ENCODE results near the gene OBP2B. TPM values are rescaled to one million over a fixed set of nuclear protein-coding genes. Genes with fewer than 3 reads are reported as not detected.
A peak's percentile ranks its signal among the peaks of the same experiment; 100 is the strongest.

The OBP2B gene
- total RNA-seq, 6 donors from 2014 or later, result not detected

DNA sequence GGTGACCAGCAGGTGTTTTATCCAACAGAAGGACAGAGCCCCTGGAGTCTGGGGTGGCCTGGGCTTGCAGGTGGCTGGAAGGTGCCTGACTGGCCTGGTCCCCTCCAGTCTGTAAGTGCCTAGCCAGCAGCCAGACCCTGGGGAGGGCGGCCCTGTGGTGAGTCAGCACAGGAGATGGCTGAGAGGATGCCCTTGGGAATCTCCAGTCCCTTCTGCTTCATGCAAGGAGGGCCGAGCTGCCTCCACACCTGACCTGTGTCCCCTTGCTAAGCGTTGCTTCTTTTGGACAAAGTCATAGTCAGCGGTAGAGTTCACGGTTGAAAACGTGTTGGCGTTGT lies 20.2 kb downstream of the OBP2B start:
- Histone ChIP-seq H3K27ac (no peak overlapping the region), H3K4me1 (peaks cover 0 to 7% (median 4%) of the 10 kb centered on the region in 4 donors), H3K27me3 (no peaks in the 10 kb centered on the region), H3K9me3 (no peaks in the 10 kb centered on the region), H3K36me3 (no peaks in the 10 kb centered on the region), H3K4me3 (no peak overlapping the region)
- no peak for TF ChIP-seq EP300 (IDR thresholded peaks at IDR 0.05)
- no peak for TF ChIP-seq POLR2A (IDR thresholded peaks at IDR 0.05)
- TF ChIP-seq, protein P1, sequence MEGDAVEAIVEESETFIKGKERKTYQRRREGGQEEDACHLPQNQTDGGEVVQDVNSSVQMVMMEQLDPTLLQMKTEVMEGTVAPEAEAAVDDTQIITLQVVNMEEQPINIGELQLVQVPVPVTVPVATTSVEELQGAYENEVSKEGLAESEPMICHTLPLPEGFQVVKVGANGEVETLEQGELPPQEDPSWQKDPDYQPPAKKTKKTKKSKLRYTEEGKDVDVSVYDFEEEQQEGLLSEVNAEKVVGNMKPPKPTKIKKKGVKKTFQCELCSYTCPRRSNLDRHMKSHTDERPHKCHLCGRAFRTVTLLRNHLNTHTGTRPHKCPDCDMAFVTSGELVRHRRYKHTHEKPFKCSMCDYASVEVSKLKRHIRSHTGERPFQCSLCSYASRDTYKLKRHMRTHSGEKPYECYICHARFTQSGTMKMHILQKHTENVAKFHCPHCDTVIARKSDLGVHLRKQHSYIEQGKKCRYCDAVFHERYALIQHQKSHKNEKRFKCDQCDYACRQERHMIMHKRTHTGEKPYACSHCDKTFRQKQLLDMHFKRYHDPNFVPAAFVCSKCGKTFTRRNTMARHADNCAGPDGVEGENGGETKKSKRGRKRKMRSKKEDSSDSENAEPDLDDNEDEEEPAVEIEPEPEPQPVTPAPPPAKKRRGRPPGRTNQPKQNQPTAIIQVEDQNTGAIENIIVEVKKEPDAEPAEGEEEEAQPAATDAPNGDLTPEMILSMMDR (IDR thresholded peaks at IDR 0.05), result no peak
- DNase-seq (no peak), ATAC-seq (ENCODE audit: low FRiP score in 2 of 2) (peak in 1 of 2 donors; percentile 8)
- 85 to 91% methylated on average over 4 to 7 of the region's 7 CpGs for WGBS, 2 donors

DNA sequence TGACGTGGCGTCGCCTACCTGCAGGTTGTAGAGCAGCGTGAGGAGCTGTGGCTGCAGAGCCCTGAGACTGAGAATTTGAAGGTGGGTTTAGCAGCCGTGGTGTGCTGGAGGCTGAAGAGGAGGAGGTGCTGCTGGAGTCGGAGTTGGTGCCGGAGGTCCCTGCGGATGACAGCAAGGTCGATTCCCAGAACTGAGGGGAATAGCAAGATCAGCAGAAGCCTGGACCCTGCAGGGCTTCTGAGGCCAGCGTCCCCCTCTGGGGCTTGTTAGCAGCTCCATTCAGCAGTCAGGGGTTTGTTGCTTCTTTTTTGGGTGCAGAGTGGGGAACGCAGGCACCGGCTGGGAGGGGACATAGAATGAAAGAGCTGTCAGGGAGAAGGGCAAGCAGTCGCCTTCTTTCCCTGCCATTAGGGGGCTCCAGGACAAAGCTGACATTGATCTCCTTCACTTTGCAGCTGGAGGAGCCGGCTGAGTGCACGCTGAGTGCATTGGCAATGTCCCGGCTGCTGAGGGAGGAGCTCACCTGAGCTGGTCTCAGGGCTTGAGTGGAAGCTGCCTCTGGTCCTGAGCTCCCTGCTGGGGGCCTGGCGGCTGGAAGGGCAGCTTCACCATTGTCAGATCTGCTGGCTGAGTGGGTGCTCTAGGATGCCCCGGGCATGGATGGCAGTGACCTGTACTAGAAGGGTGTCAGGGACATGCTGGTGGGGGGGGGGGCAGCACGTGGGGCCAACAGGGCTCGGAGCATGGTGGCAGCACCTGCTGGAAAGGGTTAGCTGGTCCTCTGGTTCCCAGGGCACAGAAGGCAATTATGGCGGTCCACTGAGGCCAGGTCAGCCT lies 20.8 kb downstream of the OBP2B start:
- DNase-seq (no peak), ATAC-seq (ENCODE audit: low FRiP score in 2 of 2) (peak in 1 of 2 donors; percentile 5)
- Histone ChIP-seq H3K27ac (no peak overlapping the region), H3K4me3 (no peak overlapping the region), H3K4me1 (peaks cover 0 to 7% (median 4%) of the 10 kb centered on the region in 4 donors), H3K36me3 (no peaks in the 10 kb centered on the region), H3K27me3 (no peaks in the 10 kb centered on the region), H3K9me3 (no peaks in the 10 kb centered on the region)
- 60 to 61% methylated on average over 14 to 21 of the region's 21 CpGs for WGBS, 2 donors
- TF ChIP-seq, protein P1 (IDR thresholded peaks at IDR 0.05), result peak in 1 of 6 experiments; percentile 11
- no peak for TF ChIP-seq POLR2AphosphoS5 (IDR thresholded peaks at IDR 0.05)

DNA sequence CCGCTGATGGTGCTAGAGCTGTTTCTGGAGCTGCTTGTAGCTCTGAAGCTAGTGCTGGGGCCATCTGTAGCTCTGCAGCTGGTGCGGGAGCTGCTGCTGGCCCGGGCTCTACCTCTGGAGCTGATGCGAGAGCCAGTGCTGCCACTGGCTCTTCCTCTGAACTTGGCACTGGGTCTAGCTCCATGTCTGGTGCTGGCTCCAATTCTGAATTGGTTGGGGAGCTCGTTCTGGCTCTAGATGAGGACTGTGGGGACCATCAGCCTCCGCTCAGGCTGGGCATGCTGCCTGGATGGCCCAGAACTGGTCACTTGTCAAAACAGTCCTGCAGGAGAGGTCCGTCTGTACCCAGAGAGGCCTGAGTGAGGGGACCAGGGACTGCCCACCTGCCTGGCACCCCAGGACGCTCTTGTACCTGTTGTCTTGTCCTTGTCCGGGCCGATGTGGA lies 21.5 kb downstream of the OBP2B start:
- 88 to 92% methylated on average over 6 to 9 of the region's 10 CpGs for WGBS, 2 donors
- H3K27ac ChIP-seq, result no peak overlapping the region

DNA sequence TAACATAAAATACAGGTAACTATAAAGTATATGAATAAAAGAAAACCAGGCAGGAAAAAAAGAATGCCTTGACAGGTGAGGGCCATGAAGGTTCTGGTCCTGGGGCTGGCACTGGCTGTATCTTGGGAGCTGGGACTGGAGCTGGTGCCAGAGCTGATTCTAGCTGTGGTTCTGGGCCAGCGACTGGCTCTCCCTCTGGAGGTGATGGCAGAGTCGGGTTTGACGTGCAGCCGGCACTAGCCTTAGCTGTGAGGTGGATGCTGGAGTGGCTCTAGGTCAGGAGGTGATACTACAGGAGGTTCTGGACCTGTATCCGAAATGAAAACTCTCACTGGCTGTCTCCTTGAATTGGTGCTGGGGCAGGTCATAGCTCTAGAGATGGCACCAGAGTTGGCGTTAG lies 22.3 kb downstream of the OBP2B start:
- Histone ChIP-seq H3K27ac (no peak overlapping the region), H3K4me3 (no peak overlapping the region), H3K9me3 (no peaks in the 10 kb centered on the region), H3K36me3 (no peaks in the 10 kb centered on the region), H3K4me1 (peaks cover 0 to 7% (median 4%) of the 10 kb centered on the region in 4 donors), H3K27me3 (no peaks in the 10 kb centered on the region)
- WGBS, 2 donors, result 67 to 86% methylated on average over 2 to 6 of the region's 6 CpGs
- TF ChIP-seq POLR2A (IDR thresholded peaks at IDR 0.05) (no peak), POLR2AphosphoS5 (IDR thresholded peaks at IDR 0.05) (no peak), EP300 (IDR thresholded peaks at IDR 0.05) (no peak)
- TF ChIP-seq, protein P1 (IDR thresholded peaks at IDR 0.05), result no peak
- no peak for DNase-seq
- no peak for ATAC-seq (ENCODE audit: low FRiP score in 2 of 2)

More for the DNA sequence above, 21.5 kb downstream of the OBP2B start:
- DNase-seq (no peak), ATAC-seq (ENCODE audit: low FRiP score in 2 of 2) (no peak)
- no peaks in the 10 kb centered on the region for H3K9me3 ChIP-seq
- H3K4me3 ChIP-seq, result no peak overlapping the region
- TF ChIP-seq POLR2AphosphoS5 (IDR thresholded peaks at IDR 0.05) (no peak), POLR2A (IDR thresholded peaks at IDR 0.05) (no peak), EP300 (IDR thresholded peaks at IDR 0.05) (no peak)
- TF ChIP-seq, protein P1 (IDR thresholded peaks at IDR 0.05), result no peak
- no peaks in the 10 kb centered on the region for H3K36me3 ChIP-seq
- H3K27me3 ChIP-seq, result no peaks in the 10 kb centered on the region
- H3K4me1 ChIP-seq, result peaks cover 0 to 7% (median 4%) of the 10 kb centered on the region in 4 donors

DNA sequence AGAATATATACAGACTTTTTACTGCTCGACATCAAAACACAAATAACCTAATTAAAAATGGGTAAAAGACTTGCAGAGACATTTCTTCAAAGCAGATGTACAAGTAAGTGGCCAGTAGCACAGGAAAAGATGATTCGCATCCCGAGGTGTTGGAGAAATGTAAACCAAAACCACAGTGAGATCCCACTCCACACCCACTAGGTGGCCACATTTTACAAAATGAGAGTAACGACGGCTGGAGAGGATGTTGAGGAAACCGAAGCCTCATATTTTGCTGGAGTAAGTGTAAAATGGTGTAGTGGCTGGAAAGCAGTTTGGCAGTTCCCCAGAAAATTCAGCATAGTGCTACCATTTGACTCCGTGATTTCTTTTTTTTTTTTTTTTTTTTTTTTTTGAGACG lies 24.1 kb downstream of the OBP2B start:
- peak in 1 of 2 donors; percentile 56 for DNase-seq
- Histone ChIP-seq H3K36me3 (no peaks in the 10 kb centered on the region), H3K4me3 (no peak overlapping the region), H3K27ac (no peak overlapping the region), H3K27me3 (no peaks in the 10 kb centered on the region), H3K9me3 (no peaks in the 10 kb centered on the region), H3K4me1 (peaks cover 0 to 7% (median 4%) of the 10 kb centered on the region in 4 donors)
- peak; percentile 76 to 77 for ATAC-seq (ENCODE audit: low FRiP score in 2 of 2)
- WGBS, 2 donors, result 4 to 6% methylated on average over 6 to 7 of the region's 8 CpGs
- TF ChIP-seq, protein P1 (IDR thresholded peaks at IDR 0.05), result peak; percentile 25 to 70 (median 62)
- TF ChIP-seq POLR2A (IDR thresholded peaks at IDR 0.05), result no peak
